IMR-90 (cell line): Measurements from ENCODE around the gene MAGI1. TPM values are rescaled to one million over a fixed set of nuclear protein-coding genes. Genes with fewer than 3 reads are reported as not detected.

Experiments used
- ATAC-seq: fragments of 200-7000 bp; cut with Tn5 transposase; 2 replicates; pipeline ENCODE4 v1.9.1; 2020; ENCODE audit warnings: low read depth, mild to moderate bottlenecking, moderate library complexity
- BruUV-seq: library from RNA; stranded (reverse); fragments of 400-500 nt; replicated peaks from 2 replicates; lab custom pipeline; 2021; lab: Mats Ljungman, UMichigan
- CTCF ChIA-PET: fragments of 300-600 bp; formaldehyde crosslinking; extraction: SDS; loops from one replicate; lab custom pipeline; 2021; ENCODE audit warnings: antibody characterized with exemption; lab: Yijun Ruan, JAX
- POLR2A ChIA-PET: fragments of 300-600 bp; sonication (Branson Sonifier 250); formaldehyde crosslinking; loops from one replicate; lab custom pipeline; 2022; ENCODE audit warnings: antibody characterized with exemption; ENCODE audit not compliant: unreplicated experiment; lab: Charles Lee
- DNase-seq: peaks from one replicate; pipeline ENCODE4 v3.0.0; 2013
- H2AFZ ChIP-seq: replicated peaks from 2 replicates; pipeline ENCODE3; 2013; ENCODE audit warnings: low read length, mild to moderate bottlenecking; ENCODE audit not compliant: poor library complexity
- H2AK5ac ChIP-seq: 2 replicates; pipeline ENCODE4 v1.6.1; 2013; ENCODE audit warnings: low read depth, low read length, inconsistent platforms
- H2AK9ac ChIP-seq: replicated peaks from 2 replicates; pipeline ENCODE3; 2013; ENCODE audit warnings: mild to moderate bottlenecking, low read depth, low read length, moderate library complexity; ENCODE audit not compliant: poor library complexity
- H2BK120ac ChIP-seq: 2 replicates; pipeline ENCODE4 v1.6.1; 2013; ENCODE audit warnings: low read depth, low read length, inconsistent platforms
- H2BK15ac ChIP-seq: 3 replicates; pipeline ENCODE4 v1.6.1; 2013; ENCODE audit warnings: low read depth, low read length, inconsistent platforms
- H2BK20ac ChIP-seq: 2 replicates; pipeline ENCODE4 v1.6.1; 2013; ENCODE audit warnings: low read depth, mild to moderate bottlenecking, inconsistent platforms, low read length, moderate library complexity
- H2BK5ac ChIP-seq: 2 replicates; pipeline ENCODE4 v1.6.1; 2013; ENCODE audit warnings: mild to moderate bottlenecking, low read depth, low read length, inconsistent platforms; ENCODE audit not compliant: poor library complexity, severe bottlenecking
- H3K14ac ChIP-seq: replicated peaks from 2 replicates; pipeline ENCODE4 v1.6.1; 2013; ENCODE audit warnings: low read depth, low read length, inconsistent platforms
- H3K18ac ChIP-seq: 2 replicates; pipeline ENCODE4 v1.6.1; 2013; ENCODE audit warnings: low read depth, low read length, control low read depth
- H3K23ac ChIP-seq: 2 replicates; pipeline ENCODE4 v1.6.1; 2013; ENCODE audit warnings: low read depth, low read length, inconsistent platforms
- H3K27ac ChIP-seq: 2 replicates; pipeline ENCODE4 v1.5.1; 2013; ENCODE audit warnings: mild to moderate bottlenecking, control low read depth, low read length; ENCODE audit not compliant: insufficient read depth
- H3K27me3 ChIP-seq: 2 replicates; pipeline ENCODE4 v1.6.1; 2013; ENCODE audit warnings: low read length; ENCODE audit not compliant: control insufficient read depth, insufficient read depth
- H3K36me3 ChIP-seq: 2 replicates; pipeline ENCODE4 v1.6.1; 2013; ENCODE audit warnings: low read length, mixed read lengths; ENCODE audit not compliant: control insufficient read depth, insufficient read depth
- H3K4ac ChIP-seq: 2 replicates; pipeline ENCODE4 v1.6.1; 2013; ENCODE audit warnings: low read depth, low read length, inconsistent platforms
- H3K4me1 ChIP-seq: 2 replicates; pipeline ENCODE4 v1.6.1; 2013; ENCODE audit warnings: low read length, mixed read lengths; ENCODE audit not compliant: control insufficient read depth, insufficient read depth
- H3K4me2 ChIP-seq: 2 replicates; pipeline ENCODE4 v1.6.1; 2013; ENCODE audit warnings: low read depth, mild to moderate bottlenecking, control low read depth, low read length, moderate library complexity
- H3K4me3 ChIP-seq: 2 replicates; pipeline ENCODE4 v1.5.1; 2013; ENCODE audit warnings: low read depth, mild to moderate bottlenecking, control low read depth, low read length, moderate library complexity; ENCODE audit not compliant: insufficient read depth
- H3K56ac ChIP-seq: 2 replicates; pipeline ENCODE4 v1.6.1; 2013; ENCODE audit warnings: low read length, inconsistent platforms; ENCODE audit not compliant: insufficient read depth; ENCODE audit errors: extremely low read depth
- H3K79me1 ChIP-seq, 2 experiments: 2 replicates each; pipeline ENCODE4 v1.6.1; 2013; ENCODE audit warnings: low read length in 2 of 2, inconsistent platforms in 1 of 2, low read depth in 1 of 2
- H3K9ac ChIP-seq: 2 replicates; pipeline ENCODE4 v1.6.1; 2013; ENCODE audit warnings: low read depth, low read length, control low read depth
- H3K9me1 ChIP-seq: 2 replicates; pipeline ENCODE4 v1.6.1; 2013; ENCODE audit warnings: low read length, inconsistent platforms; ENCODE audit not compliant: insufficient read depth
- H3K9me3 ChIP-seq: 2 replicates; pipeline ENCODE4 v1.6.1; 2013; ENCODE audit warnings: low read length; ENCODE audit not compliant: control insufficient read depth, insufficient read depth
- H4K20me1 ChIP-seq: 2 replicates; pipeline ENCODE4 v1.6.1; 2013; ENCODE audit warnings: low read length, inconsistent platforms; ENCODE audit not compliant: insufficient read depth
- H4K5ac ChIP-seq: 2 replicates; pipeline ENCODE4 v1.6.1; 2013; ENCODE audit warnings: mild to moderate bottlenecking, low read depth, low read length, control low read depth
- H4K8ac ChIP-seq, 2 experiments: 2 replicates each; pipeline ENCODE4 v1.6.1; 2013; ENCODE audit warnings: low read depth in 2 of 2, low read length in 2 of 2, control low read depth in 1 of 2, inconsistent platforms in 1 of 2
- H4K91ac ChIP-seq: 2 replicates; pipeline ENCODE4 v1.6.1; 2013; ENCODE audit warnings: low read depth, low read length, inconsistent platforms; ENCODE audit not compliant: insufficient read depth
- MAFK ChIP-seq: IDR thresholded peaks from 2 replicates; pipeline ENCODE4 v1.6.1; 2012; ENCODE audit warnings: low read depth, low read length, improper control_type of control experiment
- MXI1 ChIP-seq: IDR thresholded peaks from 2 replicates; pipeline ENCODE4 v1.6.1; 2012; ENCODE audit warnings: low read depth, mild to moderate bottlenecking, low read length, moderate library complexity, borderline replicate concordance
- POLR2A ChIP-seq: IDR thresholded peaks from 2 replicates; pipeline ENCODE4 v1.6.1; 2012; ENCODE audit warnings: mild to moderate bottlenecking, low read depth, low read length
- WGBS, 2 experiments: methylation state at CpG; one replicate each; pipeline versions ENCODE4 v1.1.5 to v1.1.7; 2013; ENCODE audit warnings: missing lambda C conversion rate in 2 of 2; ENCODE audit not compliant: insufficient read length in 1 of 2; ENCODE audit errors: extremely low coverage in 2 of 2; 5-methylcytosine and 5-hydroxymethylcytosine counted together
- dilution Hi-C: fragments of 300-500 bp; cut with HindIII; formaldehyde crosslinking; loops from one replicate; pipeline ENCODE4 v1.14.3; 2018; ENCODE audit warnings: low sequenced_read_pairs; ENCODE audit not compliant: unreplicated experiment
- in situ Hi-C: fragments of 300-500 bp; cut with MboI; formaldehyde crosslinking; loops from 3 replicates; pipeline ENCODE4 v1.14.3; 2019; ENCODE audit warnings: low sequenced_read_pairs, inconsistent platforms, mixed read lengths
- intact Hi-C: fragments of 100-400 bp; cut with micrococcal nuclease; formaldehyde crosslinking; loops from 2 replicates; pipeline ENCODE4 v1.10.0; 2022
- polyA plus RNA-seq, 3 experiments: library from polyadenylated mRNA; depleted of rRNA; stranded (reverse); fragments of >200 nt; gene quantifications; 2 replicates each; pipeline ENCODE4 v1.2.3, GENCODE V29; 2012; ENCODE audit warnings: low replicate concordance in 1 of 3
- total RNA-seq: library from RNA; depleted of rRNA; stranded (reverse); fragments of >200 nt; gene quantifications from 2 replicates; pipeline ENCODE4 v1.2.3, GENCODE V29; 2012

Gene MAGI1
- total and polyA plus RNA-seq, 2 of the 4 experiments (the other 2 are of a cell fraction): 14.5 to 24.2 TPM

- Histone ChIP-seq H3K23ac (no peak overlapping the region), H4K20me1 (no peaks in the 10 kb centered on the region), H2AK5ac (no peak overlapping the region), H3K4me2 (no peak overlapping the region), H3K79me1 (peaks cover 33 to 35% of the 10 kb centered on the region in 2 experiments; a peak in 3 of 4 replicates), H3K56ac (no peak overlapping the region), H3K14ac (no peak overlapping the region), H4K91ac (no peak overlapping the region), H2AK9ac (no peak overlapping the region), H2BK20ac (no peak overlapping the region), H3K18ac (no peak overlapping the region), H3K4me1 (no peaks in the 10 kb centered on the region), H2BK120ac (no peak overlapping the region), H2AFZ (no peak overlapping the region), H3K36me3 (no peaks in the 10 kb centered on the region), H3K9me1 (peaks cover 3% of the 10 kb centered on the region; the same call in 1 of the 2 replicates), H2BK5ac (no peak overlapping the region), H2BK15ac (no peak overlapping the region), H4K5ac (no peak overlapping the region), H3K4ac (no peak overlapping the region), H3K9ac (no peak overlapping the region), H3K9me3 (no peaks in the 10 kb centered on the region), H3K27me3 (no peaks in the 10 kb centered on the region), H4K8ac (no peak overlapping the region), H3K27ac (no peak overlapping the region), H3K4me3 (no peak overlapping the region)
- no CpG with 5 or more reads among the region's 4 CpGs for WGBS, 2 experiments
- no peak for ATAC-seq
- intact Hi-C loops (no loop called here), in situ Hi-C loops (no loop called here), dilution Hi-C loops (no loop called here)
- TF ChIP-seq MAFK (no peak), MXI1 (no peak), POLR2A (no peak)
- ChIA-PET CTCF (interaction anchor here (1.3 kb wide), 1 partner anchor 9 kb away, joined by 3 read pairs; no protein-coding TSS in a partner anchor), POLR2A (no interaction called here)
- no TSS peak for BruUV-seq
- DNase-seq: no peak
Measured at GRCh38 chr3:65560901-65561300, 477.8 kb downstream of the MAGI1 start.
